ENCODE measurements around the gene PHF20.

GRCh38 chr20:35918021-35918420 lies 146.2 kb downstream of the PHF20 start:
- TF ChIP-seq, protein P1, sequence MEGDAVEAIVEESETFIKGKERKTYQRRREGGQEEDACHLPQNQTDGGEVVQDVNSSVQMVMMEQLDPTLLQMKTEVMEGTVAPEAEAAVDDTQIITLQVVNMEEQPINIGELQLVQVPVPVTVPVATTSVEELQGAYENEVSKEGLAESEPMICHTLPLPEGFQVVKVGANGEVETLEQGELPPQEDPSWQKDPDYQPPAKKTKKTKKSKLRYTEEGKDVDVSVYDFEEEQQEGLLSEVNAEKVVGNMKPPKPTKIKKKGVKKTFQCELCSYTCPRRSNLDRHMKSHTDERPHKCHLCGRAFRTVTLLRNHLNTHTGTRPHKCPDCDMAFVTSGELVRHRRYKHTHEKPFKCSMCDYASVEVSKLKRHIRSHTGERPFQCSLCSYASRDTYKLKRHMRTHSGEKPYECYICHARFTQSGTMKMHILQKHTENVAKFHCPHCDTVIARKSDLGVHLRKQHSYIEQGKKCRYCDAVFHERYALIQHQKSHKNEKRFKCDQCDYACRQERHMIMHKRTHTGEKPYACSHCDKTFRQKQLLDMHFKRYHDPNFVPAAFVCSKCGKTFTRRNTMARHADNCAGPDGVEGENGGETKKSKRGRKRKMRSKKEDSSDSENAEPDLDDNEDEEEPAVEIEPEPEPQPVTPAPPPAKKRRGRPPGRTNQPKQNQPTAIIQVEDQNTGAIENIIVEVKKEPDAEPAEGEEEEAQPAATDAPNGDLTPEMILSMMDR (conservative IDR thresholded peaks at IDR 0.05), result no peak
- no peak for TF ChIP-seq ZFX (IDR thresholded peaks at IDR 0.05)

Measured in C4-2B (cell line).